ENCODE measurements around the gene PRR35.

DNA sequence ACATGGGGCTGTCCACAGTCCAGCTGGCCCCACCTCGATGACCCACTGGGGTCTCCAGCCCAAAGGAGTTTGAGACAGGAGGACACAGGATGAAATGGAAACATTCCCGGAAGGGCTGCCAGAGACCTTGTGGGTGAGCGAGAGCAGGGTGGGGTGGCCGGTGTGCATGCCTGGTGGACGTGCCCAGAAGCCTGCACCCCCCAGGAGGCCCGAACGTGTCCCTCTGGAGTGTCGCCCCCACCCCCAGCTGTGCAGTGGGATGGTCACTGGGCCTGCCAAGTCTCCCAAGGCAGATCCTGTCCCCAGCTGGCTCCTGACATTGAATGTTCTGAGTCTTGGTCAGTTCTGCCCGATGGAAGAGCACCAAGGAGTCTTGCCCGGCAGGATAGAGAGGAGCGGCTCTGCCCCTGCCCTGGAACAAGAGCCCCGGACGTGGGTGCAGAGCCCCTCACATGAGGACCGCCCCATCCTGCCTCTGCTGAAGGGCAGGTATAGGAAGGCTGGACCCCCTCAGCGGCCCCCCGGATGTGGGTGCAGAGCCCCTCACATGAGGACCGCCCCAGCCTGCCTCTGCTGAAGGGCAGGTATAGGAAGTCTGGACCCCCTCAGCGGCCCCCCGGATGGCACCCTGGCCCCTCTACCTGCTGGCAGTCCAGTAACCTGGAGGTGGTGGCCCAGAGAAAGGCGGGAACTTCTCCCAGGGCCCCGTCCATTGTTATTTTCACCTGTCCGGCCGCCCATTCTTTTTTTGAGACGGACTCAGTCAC lies 35.7 kb upstream of the PRR35 start:
- TF ChIP-seq, protein P1, sequence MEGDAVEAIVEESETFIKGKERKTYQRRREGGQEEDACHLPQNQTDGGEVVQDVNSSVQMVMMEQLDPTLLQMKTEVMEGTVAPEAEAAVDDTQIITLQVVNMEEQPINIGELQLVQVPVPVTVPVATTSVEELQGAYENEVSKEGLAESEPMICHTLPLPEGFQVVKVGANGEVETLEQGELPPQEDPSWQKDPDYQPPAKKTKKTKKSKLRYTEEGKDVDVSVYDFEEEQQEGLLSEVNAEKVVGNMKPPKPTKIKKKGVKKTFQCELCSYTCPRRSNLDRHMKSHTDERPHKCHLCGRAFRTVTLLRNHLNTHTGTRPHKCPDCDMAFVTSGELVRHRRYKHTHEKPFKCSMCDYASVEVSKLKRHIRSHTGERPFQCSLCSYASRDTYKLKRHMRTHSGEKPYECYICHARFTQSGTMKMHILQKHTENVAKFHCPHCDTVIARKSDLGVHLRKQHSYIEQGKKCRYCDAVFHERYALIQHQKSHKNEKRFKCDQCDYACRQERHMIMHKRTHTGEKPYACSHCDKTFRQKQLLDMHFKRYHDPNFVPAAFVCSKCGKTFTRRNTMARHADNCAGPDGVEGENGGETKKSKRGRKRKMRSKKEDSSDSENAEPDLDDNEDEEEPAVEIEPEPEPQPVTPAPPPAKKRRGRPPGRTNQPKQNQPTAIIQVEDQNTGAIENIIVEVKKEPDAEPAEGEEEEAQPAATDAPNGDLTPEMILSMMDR (IDR thresholded peaks at IDR 0.05), result no peak
- TF ChIP-seq POLR2A (IDR thresholded peaks at IDR 0.05), result no peak
